K562 (cell line): ENCODE measurements around the gene ENSA. TPM values are rescaled to one million over a fixed set of nuclear protein-coding genes. Genes with fewer than 3 reads are reported as not detected.
A peak's percentile ranks its signal among the peaks of the same experiment; 100 is the strongest.

ENCODE experiments used
- CC2D1A ChIP-seq: fragments of 450-650 bp; IDR thresholded peaks from 2 replicates; pipeline ENCODE4 v1.6.1; 2017; ENCODE audit warnings: mild to moderate bottlenecking
- CREB3 ChIP-seq: fragments of 450-650 bp; conservative IDR thresholded peaks from 2 replicates; pipeline ENCODE4 v1.6.1; 2016; ENCODE audit warnings: missing genetic modification characterization, low read depth, mild to moderate bottlenecking, missing compliant biosample characterization, moderate library complexity
- CUX1 ChIP-seq: fragments of 200-800 bp; sonication (Bioruptor generic); IDR thresholded peaks from 2 replicates; pipeline ENCODE4 v1.6.1; 2016; ENCODE audit warnings: missing genetic modification characterization, missing compliant biosample characterization
- FOXA3 ChIP-seq, 2 experiments: fragments of 450-650 bp in 1 of 2; sonication (generic) in 1 of 2; formaldehyde crosslinking; IDR thresholded peaks in 1 of 2; conservative IDR thresholded peaks in 1 of 2; 2 replicates each; pipeline versions ENCODE4 v1.4.0 to v1.8.0; 2020 to 2022; ENCODE audit warnings: mild to moderate bottlenecking in 2 of 2, missing genetic modification reagents in 1 of 2
- FOXK1 ChIP-seq: sonication (generic); formaldehyde crosslinking; IDR thresholded peaks from 2 replicates; pipeline ENCODE4 v1.8.0; 2022; ENCODE audit warnings: missing genetic modification reagents, mild to moderate bottlenecking, borderline replicate concordance
- IRF1 ChIP-seq: sonication (generic); formaldehyde crosslinking; IDR thresholded peaks from 2 replicates; pipeline ENCODE4 v1.8.0; 2022; ENCODE audit warnings: missing genetic modification reagents, mild to moderate bottlenecking, borderline replicate concordance
- MCM2 ChIP-seq: fragments of 450-650 bp; IDR thresholded peaks from 2 replicates; pipeline ENCODE4 v1.6.1; 2017; ENCODE audit warnings: low read depth, mild to moderate bottlenecking
- RBBP5 ChIP-seq: fragments of 200-600 bp; sonication (generic); IDR thresholded peaks from 2 replicates; pipeline ENCODE4 v1.6.1; 2012; ENCODE audit warnings: borderline replicate concordance, mild to moderate bottlenecking, low read length, control low read depth, inconsistent platforms; ENCODE audit not compliant: insufficient read depth, poor library complexity, severe bottlenecking
- STAG1 ChIP-seq: sonication (generic); formaldehyde crosslinking; IDR thresholded peaks from 2 replicates; pipeline ENCODE4 v1.5.0; 2020; ENCODE audit warnings: missing genetic modification reagents, borderline replicate concordance
- TCF7L2 ChIP-seq: fragments of 150-350 bp; IDR thresholded peaks from 2 replicates; pipeline ENCODE4 v1.6.1; 2016; ENCODE audit warnings: low read depth, mild to moderate bottlenecking, low read length, moderate library complexity
- THAP12 ChIP-seq: fragments of 250-450 bp; sonication (Bioruptor Pico); IDR thresholded peaks from 2 replicates; pipeline ENCODE4 v1.9.0; 2021; ENCODE audit warnings: mild to moderate bottlenecking, inconsistent platforms
- THRA ChIP-seq: fragments of 450-650 bp; IDR thresholded peaks from 2 replicates; pipeline ENCODE4 v1.6.1; 2017; ENCODE audit warnings: mild to moderate bottlenecking, moderate library complexity
- TRIM24 ChIP-seq, 2 experiments: fragments of 450-650 bp; IDR thresholded peaks; 2 replicates each; pipeline ENCODE4 v1.6.1; 2016
- ZNF431 ChIP-seq: sonication (generic); formaldehyde crosslinking; IDR thresholded peaks from 2 replicates; pipeline ENCODE4 v1.8.0; 2022; ENCODE audit warnings: mild to moderate bottlenecking, missing genetic modification reagents
- ZNF717 ChIP-seq: fragments of 250-450 bp; sonication (Bioruptor Pico); IDR thresholded peaks from 2 replicates; pipeline ENCODE4 v1.5.0; 2021
- ZSCAN32 ChIP-seq: fragments of 450-650 bp; formaldehyde crosslinking; IDR thresholded peaks from 2 replicates; pipeline ENCODE4 v1.4.0; 2020; ENCODE audit warnings: mild to moderate bottlenecking, moderate library complexity
- polyA plus RNA-seq, 8 experiments: library from polyadenylated mRNA; depleted of rRNA in 4 of 8; stranded (reverse) in 5 of 8; unstranded in 3 of 8; fragments of >200 nt; fragmentation: Nextera tagmentation in 2 of 8; fragmentation: Illumina TruSeq in 1 of 8; extraction: Ambion mirVana in 2 of 8; extraction: Trizol in 1 of 8; gene quantifications; 2 replicates each; pipeline versions ENCODE4 v1.2.1 to v1.2.3, GENCODE V29; 2011 to 2014; ENCODE audit warnings: inconsistent platforms in 1 of 8, missing spikeins in 1 of 8
- total RNA-seq, 7 experiments: library from RNA; depleted of rRNA in 6 of 7; stranded (reverse); fragments of >200 nt in 6 of 7; fragmentation: Illumina TruSeq in 2 of 7; extraction: Trizol in 2 of 7; gene quantifications; 2 replicates each; pipeline versions ENCODE4 v1.2.1 to v1.2.3, GENCODE V29; 2011 to 2021; ENCODE audit warnings: low replicate concordance in 1 of 7

The ENSA gene
- total and polyA plus RNA-seq, 9 of the 15 experiments (the other 6 are each of a cell fraction or from before 2014, with no cell fraction given): 68.1 to 605 (median 188) TPM

- TF ChIP-seq CUX1 (CRISPR knock-in tag) (no peak), TRIM24 (IDR thresholded peaks at IDR 0.05) (peak in 1 of 2 experiments; percentile 48; a peak in 1 of 4 replicates), RBBP5 (peak; percentile 69), STAG1 (CRISPR knock-in tag) (no peak), MCM2 (no peak), ZNF431 (CRISPR knock-in tag) (no peak), THAP12 (CRISPR knock-in tag) (no peak), CREB3 (no peak), ZSCAN32 (CRISPR knock-in tag) (0 out of 2 replicates have a peak, but pooled peaks have one; percentile 43), THRA (no peak), IRF1 (CRISPR knock-in tag) (no peak), CC2D1A (no peak), TCF7L2 (no peak), ZNF717 (CRISPR knock-in tag) (no peak), FOXK1 (CRISPR knock-in tag) (no peak), FOXA3 (CRISPR knock-in tag; conservative IDR thresholded peaks at IDR 0.05 in 1 of 2, IDR thresholded peaks at IDR 0.05 in 1 of 2) (no peak)
Measured at GRCh38 chr1:150629115-150629928, at the start of gene ENSA (continued).
